NCI-H2107 (cell line): Measurements from ENCODE around the gene ATP6V1G3.
"Not testable (repeated sequence)": the region's sequence is repeated elsewhere in the genome, so short reads cannot be mapped to it uniquely, and the experiment has no call there.

Experiments used
- DNase-seq: peaks from one replicate; lab custom pipeline; 2025; lab: John Stamatoyannopoulos, UW

ATP6V1G3 gene

GRCh38 chr1:198540580-198540979 is at the start of gene ATP6V1G3:
ATP6V1G3 (minus strand) TSS chr1:198540680; CDS start chr1:198540650, 30 bp downstream.
- no peak for DNase-seq

GRCh38 chr1:198588845-198589244 is 48.4 kb upstream of the ATP6V1G3 start:
- no peak for DNase-seq

DNA sequence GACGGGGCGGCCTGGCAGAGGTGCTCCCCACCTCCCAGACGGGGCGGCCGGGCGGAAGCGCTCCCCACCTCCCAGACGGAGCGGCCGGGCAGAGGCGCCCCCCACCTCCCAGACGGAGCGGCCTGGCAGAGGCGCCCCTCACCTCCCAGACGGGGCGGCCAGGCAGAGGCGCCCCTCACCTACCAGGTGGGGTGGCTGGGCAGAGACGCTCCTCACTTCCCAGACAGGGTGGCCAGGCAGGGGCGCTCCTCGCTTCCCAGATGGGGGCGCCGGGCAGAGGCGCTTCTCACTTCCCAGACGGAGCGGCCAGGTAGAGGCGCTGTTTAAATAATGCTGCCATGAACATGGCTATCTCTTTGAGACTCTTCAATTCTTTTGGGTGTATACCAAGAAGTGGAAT is 43.7 kb upstream of the ATP6V1G3 start:
- no peak for DNase-seq

DNA sequence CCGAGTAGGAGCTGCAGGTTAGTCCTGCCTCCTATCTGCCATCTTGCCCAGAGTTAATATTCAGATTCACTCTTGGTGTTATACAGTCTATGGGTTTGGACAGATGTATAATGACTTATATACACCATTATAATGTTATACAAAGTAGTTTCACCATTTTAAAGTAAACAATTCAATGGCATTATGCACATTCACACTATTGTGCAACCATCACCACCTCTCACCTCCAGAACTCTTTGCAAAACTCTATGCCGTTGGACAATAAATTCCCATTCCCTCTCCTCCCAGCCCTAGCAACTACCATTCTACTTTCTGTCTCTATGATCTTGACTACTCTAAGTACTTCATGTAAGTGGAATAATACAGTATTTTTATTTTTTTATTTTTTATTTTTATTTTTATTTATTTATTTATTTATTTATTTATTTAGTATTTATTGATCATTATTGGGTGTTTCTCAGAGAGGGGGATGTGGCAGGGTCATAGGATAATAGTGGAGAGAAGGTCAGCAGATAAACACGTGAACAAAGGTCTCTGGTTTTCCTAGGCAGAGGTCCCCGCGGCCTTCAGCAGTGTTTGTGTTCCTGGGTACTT is 42.8 kb upstream of the ATP6V1G3 start:
- DNase-seq = not testable (repeated sequence)

DNA sequence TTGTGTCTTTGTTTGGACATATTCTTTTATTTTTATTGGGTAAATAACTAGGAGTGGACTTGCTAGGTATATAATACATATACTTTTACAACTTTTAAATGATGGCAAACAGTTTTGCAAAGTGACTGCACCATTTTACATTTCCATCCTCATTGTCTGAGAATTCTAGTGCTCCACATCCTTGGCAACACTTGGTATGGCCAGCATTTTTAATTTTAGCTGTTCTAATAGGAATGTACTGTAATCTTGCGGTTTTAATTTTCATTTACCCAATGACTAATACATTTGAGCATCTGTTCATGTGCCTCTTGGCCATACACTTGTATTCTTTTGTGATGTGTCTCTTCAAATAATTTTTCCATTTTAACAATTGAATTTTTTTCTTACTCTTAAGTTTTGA is 37.0 kb upstream of the ATP6V1G3 start:
- no peak for DNase-seq

DNA sequence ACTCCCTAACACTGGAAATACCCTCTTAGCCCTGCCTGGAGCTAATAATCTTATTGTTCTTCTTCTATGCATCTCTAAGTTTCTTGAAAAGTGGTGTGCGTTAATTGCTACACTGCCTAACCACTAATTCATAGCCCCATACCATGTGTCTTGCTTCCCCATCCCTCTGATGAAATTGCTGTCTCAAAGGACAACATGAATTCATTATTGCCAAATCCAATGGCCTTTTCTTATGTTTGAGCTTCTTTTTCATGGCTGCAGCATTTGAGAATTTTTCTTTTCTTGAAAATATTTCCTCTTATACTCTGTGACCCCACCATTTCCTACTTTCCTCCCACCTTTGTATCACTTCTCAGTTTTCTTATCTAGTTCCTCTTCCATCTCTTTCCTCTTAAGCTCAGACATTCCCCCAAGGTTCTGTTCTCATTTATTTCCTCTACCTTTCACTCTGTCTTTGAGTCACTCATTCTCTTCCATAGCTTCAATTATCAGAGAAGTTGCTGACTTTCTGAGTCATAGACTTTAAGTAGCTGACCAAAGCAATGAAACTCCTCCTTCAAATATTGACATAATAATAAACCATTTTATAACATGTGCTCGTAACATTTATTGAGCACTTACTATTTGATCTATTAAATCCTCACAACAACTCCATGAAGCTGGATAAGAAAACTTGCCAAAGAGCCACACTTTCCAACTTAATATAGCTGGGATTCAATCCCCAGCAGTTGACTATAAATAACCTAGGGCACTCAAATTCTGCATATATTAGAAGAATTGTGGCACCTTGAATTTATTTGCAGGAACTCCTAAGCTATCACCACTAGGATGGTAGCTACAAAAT is 35.5 kb upstream of the ATP6V1G3 start:
- no peak for DNase-seq

DNA sequence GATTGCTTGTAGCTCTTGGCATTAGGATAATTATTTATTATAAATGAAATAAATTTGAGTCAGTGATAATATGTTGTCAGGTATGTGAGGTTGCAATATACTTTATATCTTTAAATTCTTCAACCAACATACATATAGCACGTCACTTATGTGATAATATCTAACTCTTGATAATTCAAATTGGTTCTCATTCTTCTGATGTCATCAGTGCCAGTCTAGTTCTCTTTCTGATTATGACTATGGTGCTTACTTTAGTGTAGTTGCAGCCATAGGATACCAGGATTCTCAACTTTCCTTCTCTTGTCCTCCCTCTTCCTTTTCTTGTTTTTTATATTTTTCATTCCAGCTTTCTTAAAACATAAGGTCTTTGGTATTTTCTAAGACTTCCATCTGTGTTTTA is 34.8 kb upstream of the ATP6V1G3 start:
- DNase-seq = no peak

GRCh38 chr1:198574325-198574724 is 33.8 kb upstream of the ATP6V1G3 start:
- no peak for DNase-seq

DNA sequence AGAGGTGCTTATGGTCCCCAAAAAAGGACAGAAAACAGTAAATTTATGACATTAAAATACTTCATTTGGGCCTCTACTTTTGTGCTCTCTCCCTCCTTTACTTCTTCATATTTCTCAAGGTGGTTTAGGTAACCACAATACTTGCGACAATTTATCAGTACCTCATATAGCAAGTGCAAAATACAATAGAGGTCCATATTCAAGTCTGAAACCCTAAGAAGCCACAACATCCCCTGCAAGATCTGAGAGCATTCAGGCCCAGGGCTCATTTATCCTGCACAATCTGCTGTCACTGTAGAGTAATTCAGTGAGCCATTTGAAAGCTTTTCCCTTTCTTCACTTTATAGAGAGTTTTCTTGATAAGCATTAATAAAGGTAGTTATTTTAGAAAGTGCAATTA is 24.2 kb upstream of the ATP6V1G3 start:
- DNase-seq = no peak

- DNase-seq = no peak
Measured at GRCh38 chr1:198564157-198564556, 23.7 kb upstream of the ATP6V1G3 start.

DNA sequence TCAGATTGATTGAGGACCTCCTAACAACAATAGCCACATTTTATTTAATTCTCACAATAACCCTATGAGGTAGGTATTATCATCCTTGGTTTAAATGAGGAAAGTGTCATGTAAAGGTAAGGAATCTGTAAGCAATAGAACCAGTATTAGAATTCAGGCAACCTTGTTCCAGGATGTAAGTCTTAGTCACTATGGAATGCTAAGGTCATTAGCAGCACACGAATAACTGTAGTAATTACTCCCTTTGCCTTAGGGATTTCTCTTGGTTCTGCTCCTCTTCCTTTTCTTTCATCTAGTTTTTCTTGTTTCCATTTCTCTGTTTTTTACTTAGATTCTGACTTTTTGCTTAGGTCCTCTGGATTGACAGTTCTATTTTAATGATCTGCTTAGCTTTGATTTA is 23.1 kb upstream of the ATP6V1G3 start:
- no peak for DNase-seq

DNA sequence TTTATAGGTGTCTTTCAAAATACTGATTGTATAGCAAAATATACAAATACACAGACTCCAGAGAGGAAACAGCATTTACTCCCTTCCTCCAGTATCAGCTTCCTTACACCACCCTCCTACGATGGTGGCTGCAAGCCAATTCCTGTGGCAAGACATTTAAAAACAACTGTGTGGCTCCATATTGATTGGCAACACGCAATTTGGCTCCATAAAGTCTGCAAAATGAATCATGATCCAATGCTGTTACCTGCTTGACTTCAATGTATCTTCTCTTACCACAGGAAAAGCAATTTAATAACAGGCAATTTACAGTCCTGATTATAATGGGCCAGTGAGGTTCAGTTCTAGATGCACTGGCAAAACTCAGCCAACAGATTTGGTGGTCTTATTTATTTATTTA is 19.7 kb upstream of the ATP6V1G3 start:
- DNase-seq = peak; percentile 14

DNA sequence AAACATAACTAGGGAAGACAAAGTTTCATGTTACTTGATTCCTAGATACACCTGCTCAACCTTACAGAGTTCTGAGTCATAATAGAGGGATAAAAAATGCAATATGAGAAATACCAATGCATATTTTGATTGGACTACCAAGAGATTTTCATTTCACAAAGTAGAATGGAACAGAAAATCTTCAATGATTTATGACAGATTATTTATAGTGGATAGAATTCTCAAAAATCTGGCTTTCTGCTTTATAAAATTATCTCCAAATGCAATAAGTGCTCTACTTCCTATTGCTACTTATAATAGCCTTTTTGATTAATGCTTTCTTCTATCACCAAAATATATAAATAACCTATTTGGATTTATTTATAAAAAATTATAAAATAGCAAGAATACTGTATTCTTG is 18.9 kb upstream of the ATP6V1G3 start:
- no peak for DNase-seq

- DNase-seq = no peak
Measured at GRCh38 chr1:198558402-198558801, 17.9 kb upstream of the ATP6V1G3 start.

- no peak for DNase-seq
Measured at GRCh38 chr1:198556971-198557370, 16.5 kb upstream of the ATP6V1G3 start.

GRCh38 chr1:198552668-198553416 is 12.4 kb upstream of the ATP6V1G3 start:
- no peak for DNase-seq

DNA sequence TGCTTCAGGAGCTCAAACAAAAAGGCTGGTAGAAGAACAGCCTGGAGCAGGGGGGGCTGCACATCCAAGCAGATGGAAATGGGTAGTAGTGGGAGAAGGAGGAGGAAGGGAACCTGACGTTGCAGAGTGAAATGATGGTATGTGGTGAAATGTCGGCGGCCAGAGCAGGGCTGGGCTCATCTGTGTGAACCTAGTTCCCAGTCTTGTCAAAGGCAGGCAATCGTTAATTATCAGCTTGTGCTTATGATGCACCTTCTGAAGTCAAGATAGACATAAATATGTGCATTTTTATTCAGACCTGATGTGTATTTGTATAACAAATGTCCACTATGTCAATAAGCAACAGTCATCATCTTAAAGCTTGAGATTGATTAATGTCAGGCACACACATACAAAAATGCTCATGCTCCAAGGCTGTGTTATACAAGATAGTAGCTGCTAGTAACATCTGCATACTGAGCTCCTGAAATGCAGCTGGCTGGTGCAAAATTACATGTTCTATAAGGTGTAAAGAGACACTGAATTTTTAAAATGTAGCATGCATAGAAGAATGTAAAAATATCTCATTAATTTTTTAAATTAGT is 10.6 kb upstream of the ATP6V1G3 start:
- no peak for DNase-seq

DNA sequence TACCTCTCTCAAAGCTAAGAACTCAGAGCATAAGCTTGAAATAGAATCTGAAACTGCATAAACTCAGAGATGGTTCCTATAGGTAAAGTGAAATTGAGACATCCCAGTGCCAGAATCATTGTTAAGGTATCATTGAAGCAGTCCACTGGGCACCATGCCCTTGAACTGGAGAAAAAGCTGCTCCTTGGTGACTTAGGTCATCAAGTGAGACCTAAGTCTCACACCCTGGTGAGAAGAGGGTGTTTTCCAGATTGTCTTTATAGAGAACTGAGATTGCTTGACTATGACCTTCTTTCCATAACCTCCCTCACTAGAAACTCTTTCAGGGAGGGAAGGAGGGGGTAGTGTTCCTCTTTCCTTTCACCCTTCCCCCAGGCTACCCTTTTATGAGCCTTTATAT is 9.4 kb upstream of the ATP6V1G3 start:
- no peak for DNase-seq

GRCh38 chr1:198548890-198549289 is 8.4 kb upstream of the ATP6V1G3 start:
- DNase-seq = no peak

DNA sequence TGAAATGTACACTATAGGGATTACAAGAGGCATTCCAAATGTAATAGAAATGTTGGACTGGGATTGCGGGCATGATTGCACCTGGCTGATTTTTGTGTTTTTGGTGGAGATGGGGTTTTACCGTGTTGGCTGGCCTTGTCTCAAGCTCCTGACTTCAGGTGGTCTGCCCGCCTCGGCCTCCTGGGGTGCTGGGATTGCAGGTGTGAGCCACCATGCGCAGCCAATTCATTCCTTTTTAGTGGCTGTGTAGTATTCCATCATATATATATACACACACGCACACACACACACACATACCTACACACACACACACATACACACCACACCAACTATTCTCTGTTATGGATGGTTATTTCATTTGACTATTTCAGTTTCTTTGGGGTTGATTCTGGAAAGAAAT is 4.7 kb upstream of the ATP6V1G3 start:
- DNase-seq = no peak

DNA sequence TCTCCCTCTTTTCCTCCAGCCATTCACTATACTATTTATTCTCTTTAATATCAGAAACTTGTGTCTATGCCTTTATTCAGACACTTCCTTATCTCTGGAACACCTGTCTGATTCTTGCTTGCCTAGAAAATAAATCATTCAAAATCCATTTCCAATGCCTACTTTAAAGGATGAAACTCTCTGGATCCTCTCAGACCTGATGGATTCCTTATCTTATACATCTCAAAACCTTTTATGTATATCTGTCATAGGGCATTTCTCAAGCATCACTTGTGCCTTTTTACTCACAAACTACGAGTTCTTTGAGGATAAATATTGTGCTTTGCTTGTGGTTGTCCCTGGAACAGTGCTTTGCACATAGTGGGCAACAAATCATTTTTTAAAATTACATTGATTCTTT is 3.8 kb upstream of the ATP6V1G3 start:
- DNase-seq = no peak

DNA sequence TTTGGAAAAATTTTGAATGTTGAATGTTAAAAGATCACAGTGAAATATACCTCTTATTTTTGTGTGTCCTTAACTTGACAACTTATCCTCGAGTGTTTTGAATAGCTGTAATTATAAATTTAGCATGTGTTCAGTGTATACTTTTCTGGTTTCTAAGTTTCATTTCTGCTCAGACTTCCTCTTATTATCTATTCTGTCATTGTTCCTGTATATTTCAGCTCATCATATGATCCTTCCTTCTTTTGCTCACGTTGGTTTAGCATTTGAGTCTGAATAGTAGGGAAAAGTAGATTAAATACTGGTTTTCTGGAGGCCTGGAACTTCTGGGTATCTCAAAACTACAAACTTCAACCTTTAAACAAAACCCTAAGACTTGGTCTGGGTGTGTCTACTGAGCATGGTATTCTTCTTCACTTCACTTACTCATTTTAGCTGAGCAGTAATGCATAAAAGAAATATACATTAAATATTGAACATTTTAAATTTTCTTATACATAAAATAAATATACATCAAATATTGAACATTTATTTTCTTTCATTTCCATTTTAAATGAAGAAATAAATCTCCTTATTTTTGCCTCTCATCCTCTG is 3.3 kb upstream of the ATP6V1G3 start:
- DNase-seq = no peak
